ENCODE data around the gene LRGUK. TPM values are rescaled to one million over a fixed set of nuclear protein-coding genes. Genes with fewer than 3 reads are reported as not detected.

LRGUK gene
- total RNA-seq, 1 experiment from 2014 or later = 1.0 TPM

- no peaks in the 10 kb centered on the region for H3K9me3 ChIP-seq (ENCODE audit: low read length)
- peaks cover 5% of the 10 kb centered on the region for H3K4me1 ChIP-seq (ENCODE audit: insufficient read depth, low read length)
- H3K79me2 ChIP-seq (ENCODE audit: low read length) = no peaks in the 10 kb centered on the region
- H3K27me3 ChIP-seq (ENCODE audit: low read length) = no peaks in the 10 kb centered on the region
- no peaks in the 10 kb centered on the region for H3K9me2 ChIP-seq (replicated peaks; ENCODE audit: low read length)
- no peak overlapping the region for H3K4me2 ChIP-seq (ENCODE audit: low read length)
- peaks cover 5% of the 10 kb centered on the region for H3K36me3 ChIP-seq (ENCODE audit: low read depth, low read length)
- intact Hi-C loops (cut with micrococcal nuclease) = no loop called here
- ATAC-seq (no peak), DNase-seq (no peak)
- no peak for TF ChIP-seq CTCF (conservative IDR thresholded peaks at IDR 0.05; ENCODE audit: low read depth, low read length)
- no peak overlapping the region for H3K9ac ChIP-seq (ENCODE audit: low read length)
- ChIA-PET CTCF (no interaction called here), POLR2A (ENCODE audit: unreplicated experiment) (no interaction called here)
- no peaks in the 10 kb centered on the region for H3F3A ChIP-seq (ENCODE audit: low read length, unreplicated experiment)
- no TSS peak for BruUV-seq (replicated peaks)
- H3K27ac ChIP-seq (ENCODE audit: low read length) = no peak overlapping the region
- H3K4me3 ChIP-seq (ENCODE audit: low read length) = no peak overlapping the region
- H4K20me1 ChIP-seq (ENCODE audit: low read length) = no peaks in the 10 kb centered on the region
- H2AFZ ChIP-seq (ENCODE audit: low read length) = no peak overlapping the region
These were observed 181.4 kb downstream of the LRGUK start for GRCh38 chr7:134308548-134308947.

- H2AFZ ChIP-seq (ENCODE audit: low read length) = no peak overlapping the region
- intact Hi-C loops (cut with micrococcal nuclease) = no loop called here
- TF ChIP-seq EZH2phosphoT487 (IDR thresholded peaks at IDR 0.05; ENCODE audit: borderline replicate concordance, low read length) (no peak), EZH2 (IDR thresholded peaks at IDR 0.05; ENCODE audit: low read length, unreplicated experiment) (no peak), CTCF (conservative IDR thresholded peaks at IDR 0.05; ENCODE audit: low read depth, low read length) (no peak)
- no peak overlapping the region for H3K4me2 ChIP-seq (ENCODE audit: low read length)
- DNase-seq = no peak
- ChIA-PET CTCF (no interaction called here), POLR2A (ENCODE audit: unreplicated experiment) (no interaction called here)
- H3K9me3 ChIP-seq (ENCODE audit: low read length) = no peaks in the 10 kb centered on the region
- H3K79me2 ChIP-seq (ENCODE audit: low read length) = peaks cover 19% of the 10 kb centered on the region
- no peak overlapping the region for H3K27ac ChIP-seq (ENCODE audit: low read length)
- no peaks in the 10 kb centered on the region for H3K27me3 ChIP-seq (ENCODE audit: low read length)
- BruUV-seq (replicated peaks) = no TSS peak
- H3K4me3 ChIP-seq (ENCODE audit: low read length) = no peak overlapping the region
- peaks cover 3% of the 10 kb centered on the region; the same call in 1 of the 2 replicates for H3K36me3 ChIP-seq (ENCODE audit: low read depth, low read length)
- no peak for ATAC-seq
- peaks cover 11% of the 10 kb centered on the region for H3K4me1 ChIP-seq (ENCODE audit: insufficient read depth, low read length)
- no peaks in the 10 kb centered on the region for H3K9me2 ChIP-seq (replicated peaks; ENCODE audit: low read length)
- H3F3A ChIP-seq (ENCODE audit: low read length, unreplicated experiment) = no peaks in the 10 kb centered on the region
- H3K9ac ChIP-seq (ENCODE audit: low read length) = no peak overlapping the region
- H4K20me1 ChIP-seq (ENCODE audit: low read length) = no peaks in the 10 kb centered on the region
These were observed 184.7 kb downstream of the LRGUK start for GRCh38 chr7:134311807-134312206.

DNA sequence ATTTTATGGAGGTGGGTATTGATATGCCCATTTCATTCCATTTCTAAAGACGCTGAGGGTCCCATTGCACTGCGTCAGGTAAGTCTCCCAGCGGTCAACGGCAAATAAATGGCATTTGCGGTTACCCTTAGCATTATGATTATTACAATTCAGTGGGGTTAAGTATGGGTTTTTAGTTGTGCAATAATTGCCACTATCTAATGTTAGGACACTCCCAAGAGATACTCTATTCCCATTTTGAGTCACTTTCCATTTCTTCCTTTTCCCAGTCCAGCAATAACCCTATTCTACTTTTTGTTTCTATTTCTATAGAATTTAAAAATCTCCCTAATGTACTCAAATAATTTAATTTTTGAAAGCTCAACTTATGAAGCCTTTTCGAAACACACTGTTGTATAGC is 185.6 kb downstream of the LRGUK start:
- POLR2A ChIA-PET (ENCODE audit: unreplicated experiment) = no interaction called here
- CTCF ChIA-PET = no interaction called here
- ATAC-seq = no peak

More for the DNA sequence above, 185.6 kb downstream of the LRGUK start:
- H3K27ac ChIP-seq (ENCODE audit: low read length) = no peak overlapping the region
- peaks cover 19% of the 10 kb centered on the region for H3K79me2 ChIP-seq (ENCODE audit: low read length)
- H4K20me1 ChIP-seq (ENCODE audit: low read length) = no peaks in the 10 kb centered on the region
- no peak overlapping the region for H3K4me3 ChIP-seq (ENCODE audit: low read length)
- no peaks in the 10 kb centered on the region for H3K27me3 ChIP-seq (ENCODE audit: low read length)
- H3K36me3 ChIP-seq (ENCODE audit: low read depth, low read length) = peaks cover 3% of the 10 kb centered on the region; the same call in 1 of the 2 replicates
- no peaks in the 10 kb centered on the region for H3K9me2 ChIP-seq (replicated peaks; ENCODE audit: low read length)
- no peak overlapping the region for H3K9ac ChIP-seq (ENCODE audit: low read length)
- H3K9me3 ChIP-seq (ENCODE audit: low read length) = no peaks in the 10 kb centered on the region
- DNase-seq = no peak
- H2AFZ ChIP-seq (ENCODE audit: low read length) = no peak overlapping the region
- intact Hi-C loops (cut with micrococcal nuclease) = no loop called here
- no peaks in the 10 kb centered on the region for H3F3A ChIP-seq (ENCODE audit: low read length, unreplicated experiment)
- no peak for TF ChIP-seq EZH2phosphoT487 (IDR thresholded peaks at IDR 0.05; ENCODE audit: borderline replicate concordance, low read length)
- peaks cover 14% of the 10 kb centered on the region for H3K4me1 ChIP-seq (ENCODE audit: insufficient read depth, low read length)
- no peak overlapping the region for H3K4me2 ChIP-seq (ENCODE audit: low read length)
- no TSS peak for BruUV-seq (replicated peaks)
